Pancreas (tissue), 10 donors: Measurements from ENCODE around the gene CA9. TPM values are rescaled to one million over a fixed set of nuclear protein-coding genes. Genes with fewer than 3 reads are reported as not detected.
"Not testable (repeated sequence)": the region's sequence is repeated elsewhere in the genome, so short reads cannot be mapped to it uniquely, and the experiment has no call there.

Experiments used
- ATAC-seq, 4 donors: fragments of 200-7000 bp; cut with Tn5 transposase; one replicate each; pipeline versions ENCODE4 v1.8.0 to v1.9.1; 2020; ENCODE audit warnings: mild to moderate bottlenecking in 4 of 4, moderate library complexity in 4 of 4
- DNase-seq, 6 donors: peaks; one replicate each; pipeline ENCODE4 v3.0.0-alpha.2; 2020
- FAIRE-seq: peaks from 2 replicates; lab custom pipeline; 2012; peaks lifted over from hg19 to GRCh38; lab: Jason Lieb, UNC
- H3K27ac ChIP-seq, 4 donors: fragments of 200-600 bp; sonication (generic); 1 replicate in 3 of 4; 2 replicates in 1 of 4; pipeline versions ENCODE4 v1.5.0 to v1.8.0; 2020
- H3K27me3 ChIP-seq, 4 donors: fragments of 200-600 bp; one replicate each; pipeline ENCODE4 v1.8.0; 2021
- H3K36me3 ChIP-seq, 3 donors: fragments of 200-600 bp; sonication (generic) in 1 of 3; one replicate each; pipeline versions ENCODE4 v1.5.0 to v1.8.0; 2020 to 2021
- H3K4me1 ChIP-seq, 3 donors: fragments of 200-600 bp; one replicate each; pipeline ENCODE4 v1.8.0; 2021
- H3K4me3 ChIP-seq, 4 donors: fragments of 200-600 bp; sonication (generic) in 2 of 4; one replicate each; pipeline versions ENCODE4 v1.5.0 to v1.8.0; 2020 to 2021
- H3K9me3 ChIP-seq, 4 donors: fragments of 200-600 bp; one replicate each; pipeline ENCODE4 v1.8.0; 2021
- WGBS, 2 donors: extraction: QIAGEN DNeasy Blood & Tissue Kit; methylation state at CpG; one replicate each; pipeline ENCODE4 v1.1.7; 2013; 5-methylcytosine and 5-hydroxymethylcytosine counted together
- intact Hi-C, 3 donors: fragments of 100-400 bp; cut with DNase I; formaldehyde crosslinking; loops; one replicate each; pipeline versions ENCODE4 v1.11.1 to v1.14.2; 2022
- polyA plus RNA-seq, 2 donors: library from polyadenylated mRNA; stranded (reverse); fragments of 200-250 nt; gene quantifications; one replicate each; pipeline ENCODE4 v1.2.3, GENCODE V29; 2013
- total RNA-seq, 6 donors: library from RNA; stranded (reverse); fragmentation: NEBNext Ultra II Directional in 4 of 6; extraction: Animal tissue kit (Norgen Biotek cat#: 25700) in 4 of 6; gene quantifications; one replicate each; pipeline versions ENCODE4 v1.2.1 to v1.2.4, GENCODE V29; 2021 to 2023
- TF ChIP-seq, protein P1 (sequence below), 4 donors: fragments of 200-600 bp; sonication (generic) in 3 of 4; IDR thresholded peaks; one replicate each; pipeline versions ENCODE4 v1.5.0 to v1.8.0; 2021; ENCODE audit warnings: antibody characterized with exemption in 4 of 4
- donor health status: healthy with polysubstance abuse.
- donor health status: DM: no; HTN: no; CAD: no; lungs with moderate emphysema.
- donor health status: DM: no; HTN: no; CAD: no.
- donor health status: control.
- donor health status: control.
- donor health status: Bipolar disorder and iron deficiency.
- donor health status: DM: yes; HTN: yes; CAD: no.
- donor health status: DM: no; HTN: no; CAD: no.
- donor health status: DM: no; HTN: no; CAD: no.
- donor health status: DM: yes; HTN: yes; CAD: no.

The CA9 gene
- total and polyA plus RNA-seq, 8 donors, result 1.2 to 75.6 (median 7.9) TPM

DNA sequence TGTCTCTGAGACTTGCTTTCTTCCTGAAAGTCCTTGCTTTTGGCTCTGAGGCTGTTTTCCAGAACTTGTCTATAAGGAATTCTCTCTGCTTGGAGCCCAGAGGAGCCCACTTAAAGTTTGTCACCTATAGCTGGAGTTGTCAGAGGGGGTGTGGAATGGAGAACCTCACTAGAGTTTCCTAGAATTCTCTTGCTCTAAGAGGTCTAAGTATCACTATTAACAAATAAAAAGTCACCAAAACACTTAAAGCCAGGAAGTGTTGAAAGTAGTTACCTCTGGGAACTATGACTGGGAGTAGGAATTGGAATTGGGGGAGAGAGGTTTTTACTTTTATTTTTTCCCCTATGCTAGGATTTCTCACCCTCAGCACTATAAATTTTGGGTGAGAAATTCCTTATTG is 38.0 kb upstream of the CA9 start:
- H3K27me3 ChIP-seq, result no peaks in the 10 kb centered on the region
- intact Hi-C loops, result no loop called here

DNA sequence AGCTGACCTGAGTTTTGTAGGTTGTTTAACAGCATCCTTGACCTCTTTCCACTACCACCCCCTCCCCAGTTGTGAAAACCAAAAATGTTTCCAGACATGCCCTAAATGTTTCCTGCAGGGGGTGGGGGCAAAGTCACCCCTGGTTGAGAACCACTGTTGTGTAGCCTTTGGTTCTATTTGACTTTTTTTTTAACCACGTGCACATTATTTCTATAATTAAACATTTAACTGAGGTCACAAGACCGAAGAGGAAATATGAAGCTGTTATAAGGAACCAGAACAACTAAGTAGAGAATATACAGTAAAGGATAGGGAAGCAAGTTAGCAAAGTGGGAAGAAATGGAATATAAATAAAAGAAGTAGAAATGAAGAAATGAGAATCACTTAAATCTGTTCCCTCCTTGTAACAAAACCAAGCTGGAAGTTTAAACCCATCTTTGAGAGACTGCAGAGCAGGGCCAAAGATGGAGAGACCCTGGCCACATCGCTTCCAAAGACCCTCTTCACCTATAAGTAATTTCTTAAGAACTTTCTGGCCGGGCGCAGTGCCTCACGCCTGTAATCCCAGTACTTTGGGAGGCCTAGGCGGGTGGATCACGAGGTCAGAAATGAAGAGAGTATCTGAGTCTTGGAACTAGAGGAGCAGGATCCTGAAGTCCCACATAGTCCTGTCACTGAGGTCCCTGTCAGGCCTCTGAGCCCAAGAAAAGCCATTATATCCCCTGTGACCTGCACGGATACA is 37.4 kb upstream of the CA9 start:
- Histone ChIP-seq H3K27ac (peak overlapping the region in 1 of 4 donors; percentile 37), H3K36me3 (no peaks in the 10 kb centered on the region), H3K4me1 (no peaks in the 10 kb centered on the region), H3K9me3 (no peaks in the 10 kb centered on the region), H3K4me3 (no peak overlapping the region), H3K27me3 (no peaks in the 10 kb centered on the region)
- TF ChIP-seq, protein P1, sequence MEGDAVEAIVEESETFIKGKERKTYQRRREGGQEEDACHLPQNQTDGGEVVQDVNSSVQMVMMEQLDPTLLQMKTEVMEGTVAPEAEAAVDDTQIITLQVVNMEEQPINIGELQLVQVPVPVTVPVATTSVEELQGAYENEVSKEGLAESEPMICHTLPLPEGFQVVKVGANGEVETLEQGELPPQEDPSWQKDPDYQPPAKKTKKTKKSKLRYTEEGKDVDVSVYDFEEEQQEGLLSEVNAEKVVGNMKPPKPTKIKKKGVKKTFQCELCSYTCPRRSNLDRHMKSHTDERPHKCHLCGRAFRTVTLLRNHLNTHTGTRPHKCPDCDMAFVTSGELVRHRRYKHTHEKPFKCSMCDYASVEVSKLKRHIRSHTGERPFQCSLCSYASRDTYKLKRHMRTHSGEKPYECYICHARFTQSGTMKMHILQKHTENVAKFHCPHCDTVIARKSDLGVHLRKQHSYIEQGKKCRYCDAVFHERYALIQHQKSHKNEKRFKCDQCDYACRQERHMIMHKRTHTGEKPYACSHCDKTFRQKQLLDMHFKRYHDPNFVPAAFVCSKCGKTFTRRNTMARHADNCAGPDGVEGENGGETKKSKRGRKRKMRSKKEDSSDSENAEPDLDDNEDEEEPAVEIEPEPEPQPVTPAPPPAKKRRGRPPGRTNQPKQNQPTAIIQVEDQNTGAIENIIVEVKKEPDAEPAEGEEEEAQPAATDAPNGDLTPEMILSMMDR (IDR thresholded peaks at IDR 0.05), result no peak
- DNase-seq (no peak), FAIRE-seq (no peak), ATAC-seq (peak in 2 of 4 donors; percentile 62 to 66)
- intact Hi-C loops, result no loop called here
- 77 to 87% methylated on average over 9 of the region's 9 CpGs for WGBS, 2 donors

More for the DNA sequence above, 38.0 kb upstream of the CA9 start:
- H3K36me3 ChIP-seq, result no peaks in the 10 kb centered on the region
- DNase-seq (no peak), ATAC-seq (no peak), FAIRE-seq (no peak)
- H3K9me3 ChIP-seq, result no peaks in the 10 kb centered on the region
- TF ChIP-seq, protein P1 (IDR thresholded peaks at IDR 0.05), result no peak
- H3K4me3 ChIP-seq, result no peak overlapping the region
- H3K27ac ChIP-seq, result no peak overlapping the region
- no peaks in the 10 kb centered on the region for H3K4me1 ChIP-seq

DNA sequence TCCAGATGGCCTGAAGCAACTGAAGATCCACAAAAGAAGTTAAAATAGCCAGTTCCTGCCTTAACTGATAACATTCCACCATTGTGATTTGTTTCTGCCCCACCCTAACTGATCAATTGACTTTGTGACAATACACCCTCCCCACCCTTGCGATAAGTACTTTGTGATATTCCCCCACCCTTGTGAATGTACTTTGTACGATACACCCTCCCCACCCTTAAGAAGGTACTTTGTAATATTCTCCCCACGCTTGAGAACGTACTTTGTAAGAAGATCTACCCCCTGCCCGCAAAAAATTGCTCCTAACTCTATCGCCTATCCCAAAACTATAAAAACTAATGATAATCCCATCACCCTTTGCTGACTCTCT is 36.9 kb upstream of the CA9 start:
- H3K9me3 ChIP-seq, H3K4me1 ChIP-seq, H3K36me3 ChIP-seq, intact Hi-C loops, DNase-seq, ATAC-seq, FAIRE-seq, H3K4me3 ChIP-seq, H3K27me3 ChIP-seq: not testable (repeated sequence)
- H3K27ac ChIP-seq, result peak overlapping the region in 1 of 4 donors; percentile 37
- 97 to 98% methylated on average over 6 of the region's 6 CpGs for WGBS, 2 donors

DNA sequence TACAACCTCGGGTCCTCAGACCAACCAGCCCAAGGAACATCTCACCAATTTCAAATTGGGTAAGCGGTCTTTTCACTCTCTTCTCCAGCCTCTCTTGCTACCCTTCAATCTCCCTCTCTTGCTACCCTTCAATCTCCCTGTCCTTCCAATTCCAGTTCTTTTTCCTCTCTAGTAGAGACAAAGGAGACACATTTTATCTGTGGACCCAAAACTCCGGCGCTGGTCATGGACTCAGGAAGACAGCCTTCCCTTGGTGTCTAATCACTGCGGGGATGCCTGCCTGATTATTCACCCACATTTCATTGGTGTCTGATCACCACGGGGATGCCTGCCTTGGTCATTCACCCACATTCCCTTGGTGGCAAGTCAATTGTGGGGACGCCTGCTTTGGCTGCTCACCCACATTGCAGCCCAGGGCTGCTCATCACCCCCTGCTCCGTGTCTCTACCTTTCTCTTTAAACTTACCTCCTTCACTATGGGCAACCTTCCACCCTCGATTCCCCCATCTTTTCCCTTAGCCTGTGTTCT is 36.2 kb upstream of the CA9 start:
- H3K4me3 ChIP-seq, H3K36me3 ChIP-seq, ATAC-seq, H3K4me1 ChIP-seq, FAIRE-seq, intact Hi-C loops, DNase-seq, H3K27me3 ChIP-seq, H3K27ac ChIP-seq, H3K9me3 ChIP-seq: not testable (repeated sequence)
- 89 to 92% methylated on average over 9 of the region's 9 CpGs for WGBS, 2 donors

DNA sequence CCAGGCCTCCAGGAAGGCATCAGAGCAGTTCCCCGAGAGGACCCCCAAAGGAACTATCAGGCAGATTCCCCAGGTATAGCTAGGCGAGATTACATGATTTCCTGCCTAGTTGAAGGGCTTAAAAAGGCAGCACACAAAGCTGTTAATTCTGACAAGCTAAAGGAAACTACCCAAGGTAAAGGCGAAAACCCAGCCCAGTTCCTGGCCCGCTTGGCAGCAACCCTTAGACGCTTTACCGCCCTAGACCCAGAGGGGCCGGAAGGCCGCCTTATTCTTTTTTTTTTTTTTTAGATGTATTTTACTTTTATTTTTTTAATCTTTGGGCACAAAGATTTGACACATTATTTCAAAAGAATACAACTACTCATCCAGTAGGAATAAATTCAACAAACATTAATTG is 35.0 kb upstream of the CA9 start:
- FAIRE-seq, ATAC-seq: not testable (repeated sequence)
- WGBS, 2 donors, result 81 to 87% methylated on average over 7 of the region's 8 CpGs

DNA sequence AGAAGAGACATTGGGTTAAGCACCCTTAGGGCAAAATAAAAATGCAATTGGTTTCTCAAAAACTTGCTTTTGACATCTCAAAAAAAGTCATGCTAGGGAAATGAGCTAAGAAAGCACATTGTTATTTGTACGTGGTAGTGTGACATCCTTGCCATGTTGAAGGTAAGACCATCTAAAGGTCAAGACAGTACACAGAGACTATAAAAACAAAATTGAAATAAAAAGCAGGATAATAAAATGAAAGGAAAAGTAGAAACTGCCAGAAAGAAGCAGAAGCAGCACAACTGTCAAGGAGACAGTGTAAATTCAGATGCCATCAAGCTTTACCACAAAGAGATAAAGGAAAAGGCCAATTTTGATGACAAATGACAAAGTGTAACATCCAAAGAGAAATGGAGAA is 34.5 kb upstream of the CA9 start:
- 83 to 93% methylated on average over 1 of the region's 1 CpG for WGBS, 2 donors
- DNase-seq, H3K36me3 ChIP-seq, FAIRE-seq, H3K9me3 ChIP-seq, H3K4me3 ChIP-seq, ATAC-seq, H3K27me3 ChIP-seq, intact Hi-C loops, H3K4me1 ChIP-seq, H3K27ac ChIP-seq: not testable (repeated sequence)

More for the DNA sequence above, 35.0 kb upstream of the CA9 start:
- H3K27ac ChIP-seq, H3K4me3 ChIP-seq, DNase-seq, H3K4me1 ChIP-seq, H3K36me3 ChIP-seq, intact Hi-C loops, H3K27me3 ChIP-seq, H3K9me3 ChIP-seq: not testable (repeated sequence)

DNA sequence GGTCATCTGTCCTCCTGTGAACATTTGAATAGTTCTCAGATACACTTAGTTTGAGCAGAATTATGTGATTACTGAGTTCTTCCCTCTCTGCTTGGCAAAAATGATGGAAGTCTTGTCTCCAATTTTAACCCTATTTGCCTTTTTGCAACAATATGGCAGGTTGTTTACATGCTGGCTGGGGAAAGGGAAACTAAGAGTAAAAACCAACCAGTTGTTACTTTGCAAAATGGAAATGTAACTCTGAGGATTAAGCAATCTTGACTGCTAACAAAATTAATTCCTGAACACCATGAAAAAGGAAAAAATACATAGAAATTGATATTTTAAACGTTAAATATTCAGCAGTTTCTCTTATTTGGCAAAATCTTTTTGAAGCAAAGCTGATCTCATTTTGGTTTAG is 34.1 kb upstream of the CA9 start:
- intact Hi-C loops, result loop anchor here in 1 of 3 donors (10.0 kb wide), 1 partner anchor 65 kb away; no protein-coding TSS in a partner anchor
- DNase-seq, result no peak
- no peak overlapping the region for H3K27ac ChIP-seq
- no peak for FAIRE-seq
- TF ChIP-seq, protein P1 (IDR thresholded peaks at IDR 0.05), result no peak
- WGBS, 2 donors, result 69 to 83% methylated on average over 1 of the region's 1 CpG
- H3K27me3 ChIP-seq, result no peaks in the 10 kb centered on the region
- no peak for ATAC-seq
- no peaks in the 10 kb centered on the region for H3K36me3 ChIP-seq
- no peaks in the 10 kb centered on the region for H3K4me1 ChIP-seq
- no peak overlapping the region for H3K4me3 ChIP-seq
- no peaks in the 10 kb centered on the region for H3K9me3 ChIP-seq

DNA sequence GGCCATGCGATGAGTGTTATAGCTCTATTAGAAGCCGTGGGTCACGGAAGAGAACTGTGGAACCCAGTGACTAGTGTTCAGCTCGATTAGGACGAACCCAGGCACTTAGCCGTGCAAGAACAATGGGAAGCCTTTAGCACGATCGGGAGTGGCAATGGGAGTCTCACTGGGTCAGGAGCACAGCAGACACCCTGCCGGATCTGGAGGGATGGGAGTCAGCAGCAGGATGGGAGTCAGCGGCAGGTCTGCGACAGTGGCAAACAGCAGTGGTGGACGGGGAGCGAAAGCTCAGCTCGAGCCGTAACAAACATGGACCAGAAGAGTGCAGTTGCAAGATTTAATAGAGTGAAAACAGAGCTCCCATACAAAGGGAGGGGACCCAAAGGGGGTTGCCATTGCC is 33.3 kb upstream of the CA9 start:
- not testable (repeated sequence) for H3K36me3 ChIP-seq, FAIRE-seq, H3K9me3 ChIP-seq, H3K4me1 ChIP-seq, H3K4me3 ChIP-seq, H3K27ac ChIP-seq, ATAC-seq, H3K27me3 ChIP-seq
- intact Hi-C loops, result loop anchor here in 1 of 3 donors (10.0 kb wide), 1 partner anchor 64 kb away; no protein-coding TSS in a partner anchor
- WGBS, 2 donors, result 94 to 96% methylated on average over 15 of the region's 15 CpGs
- DNase-seq, result peak in 1 of 6 donors; percentile 23

DNA sequence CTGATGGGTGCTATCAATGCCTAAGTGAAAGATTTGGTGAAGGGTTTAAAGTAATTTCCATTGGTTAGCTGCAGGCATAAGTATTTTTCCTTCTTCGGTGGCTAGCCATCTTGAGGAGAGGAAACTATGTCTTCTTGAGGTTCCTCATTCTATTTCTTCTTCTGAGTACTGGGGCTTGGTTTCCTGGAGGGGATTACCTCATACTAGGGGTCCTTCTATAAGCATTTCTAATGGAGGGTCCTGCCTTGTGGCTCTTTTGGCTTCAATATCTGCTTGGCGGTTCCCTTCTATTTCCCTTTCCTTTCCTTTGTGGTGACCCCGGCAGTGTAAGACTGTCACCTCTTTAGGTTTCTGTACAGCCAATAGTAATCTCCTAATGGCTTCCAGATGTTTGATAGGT is 32.2 kb upstream of the CA9 start:
- 91 to 95% methylated on average over 3 of the region's 3 CpGs for WGBS, 2 donors
- H3K9me3 ChIP-seq, H3K36me3 ChIP-seq, H3K27me3 ChIP-seq, ATAC-seq, H3K4me3 ChIP-seq, FAIRE-seq, H3K27ac ChIP-seq, DNase-seq, H3K4me1 ChIP-seq: not testable (repeated sequence)
- intact Hi-C loops, result loop anchor here in 1 of 3 donors (10.0 kb wide), 1 partner anchor 63 kb away; no protein-coding TSS in a partner anchor
